ENCODE results near the gene SLC16A5.

- TF ChIP-seq TAF1 (IDR thresholded peaks at IDR 0.05; ENCODE audit: low read depth, low read length) (no peak), POLR2A (IDR thresholded peaks at IDR 0.05; ENCODE audit: low read depth, low read length) (no peak), POLR2AphosphoS5 (IDR thresholded peaks at IDR 0.05; ENCODE audit: low read depth, low read length) (no peak), SPI1 (IDR thresholded peaks at IDR 0.05; ENCODE audit: low read depth, low read length) (no peak), POU2F2 (IDR thresholded peaks at IDR 0.05; ENCODE audit: low read depth, low read length) (no peak), PAX5 (IDR thresholded peaks at IDR 0.05; ENCODE audit: insufficient read depth, low read length, severe bottlenecking) (no peak)
Measured at GRCh38 chr17:75047398-75048098, 40.2 kb upstream of the SLC16A5 start.
